Measurements from ENCODE around the gene KLHL14. TPM values are rescaled to one million over a fixed set of nuclear protein-coding genes. Genes with fewer than 3 reads are reported as not detected.

The KLHL14 gene
- total and polyA plus RNA-seq, 2 of the 13 experiments (the other 11 are each of a cell fraction or from before 2014, with no cell fraction given): 16.0 to 41.8 TPM

- ChIA-PET POLR2A (no interaction called here), CTCF (ENCODE audit: low intra/inter-chr PET ratio, low total read pairs) (no interaction called here)
- Histone ChIP-seq H3K79me2 (ENCODE audit: insufficient read depth, low read length) (no peaks in the 10 kb centered on the region), H3K27ac (ENCODE audit: extremely low read length, insufficient read depth, low read length) (no peak overlapping the region), H4K20me1 (ENCODE audit: insufficient read depth, low read length) (no peaks in the 10 kb centered on the region), H2AFZ (ENCODE audit: low read length) (peak overlapping the region; percentile 27), H3K36me3 (replicated peaks in 1 of 2; ENCODE audit: control insufficient read depth in 1 of 2, insufficient read depth in 2 of 2, low read length in 2 of 2) (no peaks in the 10 kb centered on the region), H3K4me3 (replicated peaks in 1 of 3; ENCODE audit: insufficient read depth in 1 of 3, low read depth in 2 of 3, low read length in 3 of 3) (no peak overlapping the region), H3K9me3 (ENCODE audit: low read length) (no peaks in the 10 kb centered on the region), H3K4me2 (ENCODE audit: low read depth, low read length) (no peak overlapping the region), H3K27me3 (ENCODE audit: control insufficient read depth in 1 of 2, insufficient read depth in 2 of 2, low read length in 2 of 2) (no peaks in the 10 kb centered on the region), H3K4me1 (ENCODE audit: insufficient read depth, low read length) (no peaks in the 10 kb centered on the region), H3K9ac (ENCODE audit: insufficient read depth, low read depth, low read length) (no peak overlapping the region)
- no TSS peak for BruUV-seq (replicated peaks)
- no peak for ATAC-seq
- in situ Hi-C loops (cut with HindIII; ENCODE audit: extremely low pct_ligation_motif_present, low pct_unique_long_range_greater_than_20kb) (no loop called here), intact Hi-C loops (cut with micrococcal nuclease; ENCODE audit: unreplicated experiment) (no loop called here)
- DNase-seq (ENCODE audit: low spot score): no peak
- 79% methylated on average over 16 of the region's 16 CpGs for WGBS (ENCODE audit: low lambda C conversion rate)
- no peak for FAIRE-seq
- no peak for TF ChIP-seq MTA3 (CRISPR knock-in tag; IDR thresholded peaks at IDR 0.05)
- no peak for TF ChIP-seq ZNF703 (CRISPR knock-in tag; IDR thresholded peaks at IDR 0.05; ENCODE audit: borderline replicate concordance)
- TF ChIP-seq NR3C1 (CRISPR knock-in tag; IDR thresholded peaks at IDR 0.05): no peak
- no peak for TF ChIP-seq NR1H2 (CRISPR knock-in tag; IDR thresholded peaks at IDR 0.05; ENCODE audit: borderline replicate concordance, low read depth)
- TF ChIP-seq CREM (IDR thresholded peaks at IDR 0.05): no peak
- no peak for TF ChIP-seq CREM (CRISPR knock-in tag; IDR thresholded peaks at IDR 0.05)
- TF ChIP-seq ZNF33A (CRISPR knock-in tag; IDR thresholded peaks at IDR 0.05; ENCODE audit: borderline replicate concordance): no peak
- TF ChIP-seq, protein P1, sequence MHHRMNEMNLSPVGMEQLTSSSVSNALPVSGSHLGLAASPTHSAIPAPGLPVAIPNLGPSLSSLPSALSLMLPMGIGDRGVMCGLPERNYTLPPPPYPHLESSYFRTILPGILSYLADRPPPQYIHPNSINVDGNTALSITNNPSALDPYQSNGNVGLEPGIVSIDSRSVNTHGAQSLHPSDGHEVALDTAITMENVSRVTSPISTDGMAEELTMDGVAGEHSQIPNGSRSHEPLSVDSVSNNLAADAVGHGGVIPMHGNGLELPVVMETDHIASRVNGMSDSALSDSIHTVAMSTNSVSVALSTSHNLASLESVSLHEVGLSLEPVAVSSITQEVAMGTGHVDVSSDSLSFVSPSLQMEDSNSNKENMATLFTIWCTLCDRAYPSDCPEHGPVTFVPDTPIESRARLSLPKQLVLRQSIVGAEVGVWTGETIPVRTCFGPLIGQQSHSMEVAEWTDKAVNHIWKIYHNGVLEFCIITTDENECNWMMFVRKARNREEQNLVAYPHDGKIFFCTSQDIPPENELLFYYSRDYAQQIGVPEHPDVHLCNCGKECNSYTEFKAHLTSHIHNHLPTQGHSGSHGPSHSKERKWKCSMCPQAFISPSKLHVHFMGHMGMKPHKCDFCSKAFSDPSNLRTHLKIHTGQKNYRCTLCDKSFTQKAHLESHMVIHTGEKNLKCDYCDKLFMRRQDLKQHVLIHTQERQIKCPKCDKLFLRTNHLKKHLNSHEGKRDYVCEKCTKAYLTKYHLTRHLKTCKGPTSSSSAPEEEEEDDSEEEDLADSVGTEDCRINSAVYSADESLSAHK (CRISPR knock-in tag; IDR thresholded peaks at IDR 0.05; ENCODE audit: borderline replicate concordance): no peak
- no peak for TF ChIP-seq CCAR2 (optimal IDR thresholded peaks at IDR 0.05; ENCODE audit: low read depth, low read length)
- TF ChIP-seq SOX13 (IDR thresholded peaks at IDR 0.05): no peak
- no peak for TF ChIP-seq SOX13 (CRISPR knock-in tag; conservative IDR thresholded peaks at IDR 0.05 in 1 of 2, IDR thresholded peaks at IDR 0.05 in 1 of 2)
- TF ChIP-seq, protein P2, sequence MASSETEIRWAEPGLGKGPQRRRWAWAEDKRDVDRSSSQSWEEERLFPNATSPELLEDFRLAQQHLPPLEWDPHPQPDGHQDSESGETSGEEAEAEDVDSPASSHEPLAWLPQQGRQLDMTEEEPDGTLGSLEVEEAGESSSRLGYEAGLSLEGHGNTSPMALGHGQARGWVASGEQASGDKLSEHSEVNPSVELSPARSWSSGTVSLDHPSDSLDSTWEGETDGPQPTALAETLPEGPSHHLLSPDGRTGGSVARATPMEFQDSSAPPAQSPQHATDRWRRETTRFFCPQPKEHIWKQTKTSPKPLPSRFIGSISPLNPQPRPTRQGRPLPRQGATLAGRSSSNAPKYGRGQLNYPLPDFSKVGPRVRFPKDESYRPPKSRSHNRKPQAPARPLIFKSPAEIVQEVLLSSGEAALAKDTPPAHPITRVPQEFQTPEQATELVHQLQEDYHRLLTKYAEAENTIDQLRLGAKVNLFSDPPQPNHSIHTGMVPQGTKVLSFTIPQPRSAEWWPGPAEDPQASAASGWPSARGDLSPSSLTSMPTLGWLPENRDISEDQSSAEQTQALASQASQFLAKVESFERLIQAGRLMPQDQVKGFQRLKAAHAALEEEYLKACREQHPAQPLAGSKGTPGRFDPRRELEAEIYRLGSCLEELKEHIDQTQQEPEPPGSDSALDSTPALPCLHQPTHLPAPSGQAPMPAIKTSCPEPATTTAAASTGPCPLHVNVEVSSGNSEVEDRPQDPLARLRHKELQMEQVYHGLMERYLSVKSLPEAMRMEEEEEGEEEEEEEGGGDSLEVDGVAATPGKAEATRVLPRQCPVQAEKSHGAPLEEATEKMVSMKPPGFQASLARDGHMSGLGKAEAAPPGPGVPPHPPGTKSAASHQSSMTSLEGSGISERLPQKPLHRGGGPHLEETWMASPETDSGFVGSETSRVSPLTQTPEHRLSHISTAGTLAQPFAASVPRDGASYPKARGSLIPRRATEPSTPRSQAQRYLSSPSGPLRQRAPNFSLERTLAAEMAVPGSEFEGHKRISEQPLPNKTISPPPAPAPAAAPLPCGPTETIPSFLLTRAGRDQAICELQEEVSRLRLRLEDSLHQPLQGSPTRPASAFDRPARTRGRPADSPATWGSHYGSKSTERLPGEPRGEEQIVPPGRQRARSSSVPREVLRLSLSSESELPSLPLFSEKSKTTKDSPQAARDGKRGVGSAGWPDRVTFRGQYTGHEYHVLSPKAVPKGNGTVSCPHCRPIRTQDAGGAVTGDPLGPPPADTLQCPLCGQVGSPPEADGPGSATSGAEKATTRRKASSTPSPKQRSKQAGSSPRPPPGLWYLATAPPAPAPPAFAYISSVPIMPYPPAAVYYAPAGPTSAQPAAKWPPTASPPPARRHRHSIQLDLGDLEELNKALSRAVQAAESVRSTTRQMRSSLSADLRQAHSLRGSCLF (CRISPR knock-in tag; IDR thresholded peaks at IDR 0.05; ENCODE audit: borderline replicate concordance): no peak
- TF ChIP-seq NFRKB (IDR thresholded peaks at IDR 0.05): no peak
- TF ChIP-seq ASH2L (IDR thresholded peaks at IDR 0.05; ENCODE audit: insufficient read length, low read depth, low read length): no peak
- TF ChIP-seq CSRNP2 (CRISPR knock-in tag; conservative IDR thresholded peaks at IDR 0.05; ENCODE audit: low read depth): no peak
- TF ChIP-seq GPN1 (CRISPR knock-in tag; IDR thresholded peaks at IDR 0.05; ENCODE audit: borderline replicate concordance): no peak
- TF ChIP-seq ZNF431 (CRISPR knock-in tag; IDR thresholded peaks at IDR 0.05; ENCODE audit: borderline replicate concordance, low read depth): no peak
These were observed 49.4 kb upstream of the KLHL14 start for GRCh38 chr18:32822197-32822596.

Data from HepG2 (cell line).